Measurements from ENCODE around the gene ARHGAP45. TPM values are rescaled to one million over a fixed set of nuclear protein-coding genes. Genes with fewer than 3 reads are reported as not detected.

The ARHGAP45 gene
- total RNA-seq, 4 donors from 2014 or later = 11.5 to 13.4 (median 12.6) TPM

- peaks cover 95% of the 10 kb centered on the region for H3K36me3 ChIP-seq
- DNase-seq (ENCODE audit: low spot score in 2 of 2) = no peak
- TF ChIP-seq POLR2A (IDR thresholded peaks at IDR 0.05) (no peak), EP300 (IDR thresholded peaks at IDR 0.05) (no peak), POLR2AphosphoS5 (IDR thresholded peaks at IDR 0.05) (no peak), CTCF (IDR thresholded peaks at IDR 0.05) (no peak)
- H3K9me3 ChIP-seq = no peaks in the 10 kb centered on the region
- no peak overlapping the region for H3K27ac ChIP-seq
- H3K27me3 ChIP-seq = no peaks in the 10 kb centered on the region
- H3K4me1 ChIP-seq = peaks cover 23% of the 10 kb centered on the region
- H3K4me3 ChIP-seq = no peak overlapping the region
- 90% methylated on average over 8 of the region's 16 CpGs for WGBS
Measured at GRCh38 chr19:1117654-1118053, 50.7 kb downstream of the ARHGAP45 start.

- Histone ChIP-seq H3K9me3 (no peaks in the 10 kb centered on the region), H3K27ac (no peak overlapping the region), H3K4me1 (peaks cover 15% of the 10 kb centered on the region), H3K4me3 (no peak overlapping the region), H3K27me3 (no peaks in the 10 kb centered on the region), H3K36me3 (peaks cover 98% of the 10 kb centered on the region)
- DNase-seq (ENCODE audit: low spot score in 2 of 2) = no peak
- 93% methylated on average over 18 of the region's 34 CpGs for WGBS
- TF ChIP-seq POLR2AphosphoS5 (IDR thresholded peaks at IDR 0.05) (no peak), EP300 (IDR thresholded peaks at IDR 0.05) (no peak), POLR2A (IDR thresholded peaks at IDR 0.05) (no peak), CTCF (IDR thresholded peaks at IDR 0.05) (no peak)
Measured at GRCh38 chr19:1118999-1119398, 52.0 kb downstream of the ARHGAP45 start.

- Histone ChIP-seq H3K27ac (no peak overlapping the region), H3K4me1 (peaks cover 19% of the 10 kb centered on the region), H3K4me3 (no peak overlapping the region), H3K36me3 (peaks cover 98% of the 10 kb centered on the region), H3K9me3 (no peaks in the 10 kb centered on the region), H3K27me3 (no peaks in the 10 kb centered on the region)
- DNase-seq (ENCODE audit: low spot score in 2 of 2) = no peak
- no peak for TF ChIP-seq POLR2A (IDR thresholded peaks at IDR 0.05)
- no peak for TF ChIP-seq POLR2AphosphoS5 (IDR thresholded peaks at IDR 0.05)
- TF ChIP-seq EP300 (IDR thresholded peaks at IDR 0.05) = no peak
- TF ChIP-seq CTCF (IDR thresholded peaks at IDR 0.05) = no peak
- 82% methylated on average over 43 of the region's 50 CpGs for WGBS
Measured at GRCh38 chr19:1119475-1120217, 52.7 kb downstream of the ARHGAP45 start.

GRCh38 chr19:1121395-1121794 is 54.4 kb downstream of the ARHGAP45 start:
- H3K9me3 ChIP-seq = no peaks in the 10 kb centered on the region
- no peak overlapping the region for H3K27ac ChIP-seq
- no peak for DNase-seq (ENCODE audit: low spot score in 2 of 2)
- WGBS = 97% methylated on average over 7 of the region's 10 CpGs
- peaks cover 97% of the 10 kb centered on the region for H3K36me3 ChIP-seq
- peaks cover 20% of the 10 kb centered on the region for H3K4me1 ChIP-seq
- no peak for TF ChIP-seq CTCF (IDR thresholded peaks at IDR 0.05)
- no peak for TF ChIP-seq POLR2AphosphoS5 (IDR thresholded peaks at IDR 0.05)
- TF ChIP-seq EP300 (IDR thresholded peaks at IDR 0.05) = no peak
- no peak for TF ChIP-seq POLR2A (IDR thresholded peaks at IDR 0.05)
- H3K27me3 ChIP-seq = no peaks in the 10 kb centered on the region
- no peak overlapping the region for H3K4me3 ChIP-seq

- Histone ChIP-seq H3K36me3 (peaks cover 97% of the 10 kb centered on the region), H3K27ac (no peak overlapping the region), H3K4me1 (peaks cover 21% of the 10 kb centered on the region), H3K9me3 (no peaks in the 10 kb centered on the region), H3K27me3 (no peaks in the 10 kb centered on the region), H3K4me3 (no peak overlapping the region)
- no peak for DNase-seq (ENCODE audit: low spot score in 2 of 2)
- TF ChIP-seq POLR2A (IDR thresholded peaks at IDR 0.05) (no peak), CTCF (IDR thresholded peaks at IDR 0.05) (no peak), EP300 (IDR thresholded peaks at IDR 0.05) (no peak), POLR2AphosphoS5 (IDR thresholded peaks at IDR 0.05) (no peak)
- WGBS = 96% methylated on average over 54 of the region's 63 CpGs
Measured at GRCh38 chr19:1122021-1122971, 55.3 kb downstream of the ARHGAP45 start.

Measured in suprapubic skin (tissue), 4 donors.